HG03469 (cell line): ENCODE results near the gene ANKDD1B.
"Not testable (repeated sequence)": the region's sequence is repeated elsewhere in the genome, so short reads cannot be mapped to it uniquely, and the experiment has no call there.

Source experiments
- ATAC-seq: cut with Tn5 transposase; IDR thresholded peaks from one replicate; pipeline ENCODE4 v1.9.1; 2021; ENCODE audit warnings: mild to moderate bottlenecking, moderate library complexity, moderate number of reproducible peaks; ENCODE audit not compliant: unreplicated experiment

The ANKDD1B gene

DNA sequence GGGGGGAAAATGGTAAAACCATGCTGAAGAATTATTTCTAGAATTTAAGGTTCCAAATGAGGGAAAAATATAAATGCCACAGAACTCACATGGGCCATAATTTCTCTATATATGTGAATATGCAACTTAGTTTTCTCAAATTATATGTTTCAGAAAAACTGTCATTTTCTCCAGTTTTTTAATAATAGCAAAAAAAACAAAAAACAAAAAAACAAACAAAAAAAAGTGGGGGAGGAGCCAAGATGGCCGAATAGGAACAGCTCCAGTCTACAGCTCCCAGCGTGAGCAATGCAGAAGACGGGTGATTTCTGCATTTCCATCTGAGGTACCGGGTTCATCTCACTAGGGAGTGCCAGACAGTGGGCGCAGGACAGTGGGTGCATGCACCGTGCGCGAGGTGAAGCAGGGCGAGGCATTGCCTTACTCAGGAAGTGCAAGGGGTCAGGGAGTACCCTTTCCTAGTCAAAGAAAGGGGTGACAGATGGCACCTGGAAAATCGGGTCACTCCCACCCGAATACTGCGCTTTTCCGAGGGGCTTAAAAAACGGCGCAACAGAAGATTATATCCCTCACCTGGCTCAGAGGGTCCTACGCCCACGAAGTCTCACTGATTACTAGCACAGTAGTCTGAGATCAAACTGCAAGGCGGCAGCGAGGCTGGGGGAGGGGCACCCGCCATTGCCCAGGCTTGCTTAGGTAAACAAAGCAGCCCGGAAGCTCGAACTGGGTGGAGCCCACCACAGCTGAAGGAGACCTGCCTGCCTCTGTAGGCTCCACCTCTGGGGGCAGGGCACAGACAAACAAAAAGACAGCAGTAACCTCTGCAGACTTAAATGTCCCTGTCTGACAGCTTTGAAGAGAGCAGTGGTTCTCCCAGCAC is 84.5 kb downstream of the ANKDD1B start:
- ATAC-seq, result not testable (repeated sequence)

DNA sequence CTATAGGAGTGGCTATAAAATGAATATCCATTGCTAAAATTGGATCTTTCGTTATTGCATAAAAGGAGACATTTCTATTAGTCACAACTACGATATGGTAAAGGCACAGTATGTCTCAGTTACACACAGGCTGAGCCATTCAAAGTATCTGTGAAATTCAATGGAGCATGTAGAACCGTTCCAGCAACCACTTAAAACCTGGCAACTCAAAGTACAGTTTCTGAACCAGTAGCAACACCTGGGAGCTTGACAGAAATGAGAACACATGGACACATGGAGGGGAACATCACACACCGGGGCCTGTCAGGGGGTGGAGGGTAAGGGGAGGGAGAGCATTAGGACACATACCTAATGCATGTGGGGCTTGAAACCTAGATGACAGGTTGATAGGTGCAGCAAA is 90.6 kb downstream of the ANKDD1B start:
- no peak for ATAC-seq

DNA sequence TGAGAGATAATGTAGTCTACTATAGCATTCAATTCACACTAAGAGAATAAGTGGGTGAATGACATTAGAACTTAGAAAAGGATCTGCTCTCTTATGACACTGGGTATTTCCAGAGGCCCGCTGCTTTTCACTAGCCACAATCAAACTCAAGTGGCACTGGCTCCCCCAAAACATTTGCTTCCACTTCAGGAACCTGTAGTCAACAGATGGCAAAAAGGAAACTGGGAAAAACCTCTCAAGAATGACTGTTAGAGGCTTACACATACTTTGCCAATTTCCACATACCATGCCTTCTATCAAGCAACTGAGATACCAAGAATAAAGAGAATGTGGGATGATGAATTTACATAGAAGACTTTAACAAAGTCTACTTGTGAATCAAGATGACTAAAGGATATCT is 94.8 kb downstream of the ANKDD1B start:
- no peak for ATAC-seq

DNA sequence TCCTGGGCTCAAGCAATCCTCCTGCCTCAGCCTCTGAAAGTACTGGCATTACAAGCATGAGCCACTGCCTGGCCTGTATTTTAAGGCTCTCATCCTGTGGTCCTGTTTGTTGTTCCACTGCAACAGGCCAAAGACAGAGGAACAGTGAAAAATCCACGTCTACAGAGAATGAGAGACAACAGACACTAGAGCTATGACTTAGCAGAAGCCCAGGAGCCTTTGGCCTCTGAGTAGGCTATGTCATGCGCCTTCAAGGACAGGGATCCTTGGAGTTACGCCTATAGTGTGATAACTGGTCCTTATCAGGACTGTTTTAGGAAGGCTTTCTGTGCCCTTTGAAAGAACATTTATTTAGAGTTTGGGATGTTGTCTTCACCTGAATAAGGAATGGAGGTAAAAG is 95.5 kb downstream of the ANKDD1B start:
- no peak for ATAC-seq

DNA sequence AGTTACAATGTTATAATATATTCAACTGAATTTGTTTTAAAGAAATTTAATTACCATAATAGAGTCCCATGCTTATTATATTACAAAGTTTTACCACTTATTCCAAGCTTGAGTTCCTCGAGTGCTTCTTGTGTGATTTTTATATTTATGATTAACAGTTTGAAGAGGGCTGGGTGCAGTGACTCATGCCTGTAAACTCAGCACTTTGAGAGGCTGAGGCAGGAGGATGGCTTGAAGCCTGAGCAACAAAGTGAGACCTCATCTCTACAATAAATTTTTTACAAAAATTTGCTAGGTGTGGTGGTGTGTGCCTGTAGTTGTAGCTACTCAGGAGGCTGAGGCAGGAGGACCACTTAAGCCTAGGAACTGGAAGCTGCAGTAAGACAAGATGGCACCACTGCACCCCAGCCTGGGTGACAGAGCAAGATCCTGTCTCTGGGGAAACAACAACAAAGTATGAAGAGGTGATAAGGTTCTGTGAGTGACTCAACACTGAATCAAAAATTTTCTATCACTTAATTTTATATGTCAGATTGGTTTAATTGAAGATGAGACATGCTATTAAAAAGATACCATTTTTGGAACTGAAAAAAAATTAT is 96.8 kb downstream of the ANKDD1B start:
- no peak for ATAC-seq

DNA sequence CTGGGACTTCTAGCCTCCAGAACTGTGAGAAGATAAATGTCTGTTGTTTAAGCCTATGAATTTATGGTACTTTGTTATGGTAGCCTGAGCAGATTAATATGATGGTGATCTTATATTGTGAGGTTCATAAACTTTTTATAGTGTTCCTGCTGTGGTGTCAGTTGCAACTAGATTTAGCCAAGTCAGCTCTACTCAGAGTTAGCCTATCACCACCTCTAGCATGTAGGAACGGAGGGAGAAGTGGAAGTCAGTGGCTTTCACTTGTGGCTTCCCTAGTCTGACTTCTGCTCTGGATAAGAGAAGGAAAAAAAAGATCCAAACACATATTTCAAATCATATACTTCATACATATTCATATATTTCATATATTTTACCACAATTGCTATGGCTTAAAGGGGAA is 99.4 kb downstream of the ANKDD1B start:
- ATAC-seq, result no peak

DNA sequence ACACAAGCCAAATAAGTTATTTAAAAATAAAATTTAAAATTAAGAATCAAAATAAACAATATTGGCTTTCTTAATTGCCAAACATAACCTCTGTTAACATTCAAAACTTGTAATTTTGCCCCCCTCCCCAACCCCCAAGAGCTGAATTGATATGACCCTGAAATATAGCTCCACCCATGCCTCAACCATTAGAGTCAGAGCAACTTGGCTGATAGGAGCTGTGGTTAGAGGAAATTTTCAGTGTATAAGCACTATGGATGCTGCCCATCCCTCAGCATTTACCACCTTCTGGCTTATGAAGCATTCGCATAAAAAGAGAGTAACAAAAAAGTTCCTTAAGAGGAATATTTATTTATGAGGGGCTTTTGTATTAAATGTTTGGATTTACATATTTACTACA is 99.9 kb downstream of the ANKDD1B start:
- ATAC-seq, result no peak

DNA sequence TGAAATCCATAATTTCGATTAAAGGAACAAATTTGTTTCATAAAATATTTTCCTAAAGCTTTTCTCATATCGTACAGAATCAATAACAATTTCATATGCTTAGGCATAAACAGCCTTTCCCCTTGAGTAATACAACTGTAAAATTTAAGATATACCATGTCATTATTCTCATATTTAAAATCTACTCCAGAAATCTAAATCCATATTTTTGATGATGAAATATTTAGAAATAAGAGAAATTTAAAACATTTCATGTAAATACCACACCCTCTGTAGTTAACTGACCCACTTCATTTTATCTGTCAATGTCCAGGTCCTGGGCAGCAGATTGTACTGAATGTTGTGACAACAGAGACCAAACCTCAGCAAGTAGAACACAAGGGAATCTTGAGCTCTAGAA is 100.8 kb downstream of the ANKDD1B start:
- no peak for ATAC-seq

DNA sequence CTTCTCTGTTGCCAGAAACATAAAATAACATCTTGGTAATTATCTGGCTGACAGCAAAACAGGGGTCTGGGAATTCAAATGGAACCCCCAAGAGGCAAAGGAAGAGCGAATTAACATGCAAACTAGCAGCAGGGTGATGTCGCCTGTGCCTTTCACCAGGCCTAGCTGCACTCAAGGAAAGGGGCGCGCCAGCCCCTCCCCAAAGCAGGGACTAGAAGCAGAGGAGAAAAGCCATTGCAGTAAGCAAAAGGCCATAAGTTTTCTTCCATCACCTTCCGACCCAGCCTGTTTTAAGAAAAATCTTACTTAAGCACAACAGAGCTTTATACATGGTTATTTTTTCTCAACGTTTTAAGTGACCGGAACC is 105.4 kb downstream of the ANKDD1B start:
- no peak for ATAC-seq

DNA sequence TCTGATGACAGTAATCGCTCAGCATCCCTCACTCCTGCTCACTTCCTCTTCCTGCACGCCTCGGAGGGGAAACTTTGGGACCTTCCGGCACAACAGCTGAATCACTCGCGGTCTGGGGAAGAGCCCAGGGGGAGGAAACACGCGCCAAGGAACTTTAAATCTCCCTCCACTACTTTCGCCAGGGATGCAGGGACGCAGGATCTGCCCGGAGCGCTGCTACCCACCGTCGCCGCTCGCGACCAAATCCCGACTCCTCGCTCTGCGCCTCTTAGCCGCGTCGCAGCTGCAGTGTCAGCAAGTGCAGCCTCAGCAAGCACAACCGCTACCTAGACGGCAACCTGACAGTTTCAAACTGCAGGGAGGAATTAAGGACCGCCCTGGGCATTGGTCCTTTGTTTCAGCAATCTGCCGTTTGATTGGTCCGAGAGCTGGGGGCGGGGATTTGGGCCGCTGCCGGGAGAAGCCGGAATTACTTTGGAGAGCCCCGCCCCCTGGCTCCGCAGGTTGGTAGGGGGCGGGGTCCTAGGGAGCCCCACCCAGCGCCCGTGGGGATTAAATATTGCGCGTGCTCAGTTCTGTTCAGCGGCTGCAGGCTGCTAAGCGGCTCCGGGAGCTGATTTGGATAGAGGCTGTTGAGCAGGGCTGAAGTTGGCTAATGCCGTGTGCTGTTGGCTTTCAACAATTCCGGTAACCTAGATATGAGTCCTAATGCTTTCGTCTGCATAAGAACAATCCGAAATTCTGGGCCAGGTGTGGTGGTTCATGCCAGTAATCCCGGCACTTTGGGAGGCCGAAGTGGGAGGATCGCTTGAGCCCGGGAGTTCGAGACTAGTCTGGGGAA is 106.0 kb downstream of the ANKDD1B start, which contains the start of gene POC5:
TSS of gene POC5 (minus strand) at position 356 of the 841 bp plus-strand sequence. CDS start 4,500 bp downstream, outside the sequence.
- ATAC-seq, result peak; percentile 91

DNA sequence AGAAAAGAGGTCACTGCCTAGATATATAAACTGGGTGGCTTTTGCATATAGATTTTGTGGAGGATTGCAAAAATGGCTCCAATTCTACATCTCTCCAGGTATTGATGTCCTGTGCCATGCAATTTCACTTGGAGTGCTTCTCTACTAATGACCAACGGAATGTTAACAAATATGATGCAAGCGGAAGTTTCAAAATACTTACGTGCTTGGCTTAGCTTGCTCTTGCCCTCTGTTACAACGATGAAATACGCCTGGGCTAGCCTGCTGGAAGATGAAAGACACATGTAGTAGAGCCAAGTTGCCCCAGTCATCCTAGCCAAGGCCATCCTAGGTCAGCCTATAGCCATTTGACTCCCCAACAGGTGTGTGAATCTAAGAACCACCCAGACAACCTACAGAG is 109.6 kb downstream of the ANKDD1B start:
- no peak for ATAC-seq
